ENCODE data around the gene KRT35.
"Not testable (repeated sequence)": the region's sequence is repeated elsewhere in the genome, so short reads cannot be mapped to it uniquely, and the experiment has no call there.

Gene KRT35

GRCh38 chr17:41433586-41433985 is 47.4 kb downstream of the KRT35 start:
- Mint-ChIP-seq H3K36me3 (no peaks in the 10 kb centered on the region), H3K4me3 (no peak overlapping the region), H3K27ac (no peak overlapping the region), H3K4me1 (peaks cover 7% of the 10 kb centered on the region), H3K27me3 (peaks cover 3% of the 10 kb centered on the region), H3K9me3 (no peaks in the 10 kb centered on the region)

DNA sequence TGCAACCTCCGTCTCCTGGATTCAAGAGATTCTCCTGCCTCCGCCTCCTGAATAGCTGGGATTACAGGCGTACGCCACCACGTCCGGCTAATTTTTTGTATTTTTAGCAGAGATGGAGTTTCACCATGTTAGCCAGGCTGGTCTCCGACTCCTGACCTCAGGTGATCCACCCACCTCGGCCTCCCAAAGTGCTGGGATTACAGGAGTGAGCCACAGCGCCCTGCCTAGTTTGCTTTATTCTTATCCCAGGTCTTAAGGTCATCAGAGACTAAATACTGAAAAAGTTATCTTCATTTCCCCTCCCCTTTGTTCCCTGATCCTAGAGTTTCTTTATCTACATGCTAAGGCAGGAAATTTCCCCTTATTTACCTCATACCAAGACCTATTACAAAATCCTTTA is 50.6 kb downstream of the KRT35 start:
- H3K27ac Mint-ChIP-seq, H3K36me3 Mint-ChIP-seq, H3K4me3 Mint-ChIP-seq, H3K9me3 Mint-ChIP-seq, H3K27me3 Mint-ChIP-seq, H3K4me1 Mint-ChIP-seq: not testable (repeated sequence)

GRCh38 chr17:41429667-41430066 is 51.3 kb downstream of the KRT35 start:
- Mint-ChIP-seq H3K4me1 (peaks cover 4% of the 10 kb centered on the region), H3K4me3 (no peak overlapping the region), H3K36me3 (no peaks in the 10 kb centered on the region), H3K27me3 (peaks cover 3% of the 10 kb centered on the region), H3K27ac (no peak overlapping the region), H3K9me3 (no peaks in the 10 kb centered on the region)

GRCh38 chr17:41428591-41429291 is 52.2 kb downstream of the KRT35 start:
- Mint-ChIP-seq H3K9me3 (no peaks in the 10 kb centered on the region), H3K27ac (no peak overlapping the region), H3K4me1 (no peaks in the 10 kb centered on the region)

More at GRCh38 chr17:41428591-41429291, 52.2 kb downstream of the KRT35 start:
- Mint-ChIP-seq H3K4me3 (no peak overlapping the region), H3K36me3 (no peaks in the 10 kb centered on the region), H3K27me3 (peaks cover 3% of the 10 kb centered on the region)

Measured in activated naive CD4-positive, alpha-beta T cell treated with anti-CD3 and anti-CD28 coated beads, Interleukin-2, amount 50 U/mL, for 24 hours (primary cell).